Breast epithelium (tissue), 3 donors: ENCODE measurements around the gene KCNIP1.

Experiments used
- CTCF ChIP-seq, 3 donors: fragments of 450-650 bp; IDR thresholded peaks; one replicate each; pipeline ENCODE4 v1.5.1; 2016 to 2017; ENCODE audit warnings: antibody characterized with exemption in 3 of 3, mild to moderate bottlenecking in 3 of 3, moderate library complexity in 3 of 3
- POLR2A ChIP-seq: fragments of 450-650 bp; IDR thresholded peaks from one replicate; pipeline ENCODE4 v1.6.1; 2016; ENCODE audit warnings: antibody characterized with exemption, mild to moderate bottlenecking, moderate library complexity
- POLR2AphosphoS5 ChIP-seq, 3 donors: sonication (generic); formaldehyde crosslinking; IDR thresholded peaks; one replicate each; pipeline ENCODE4 v1.6.1; 2017; ENCODE audit warnings: antibody characterized with exemption in 3 of 3

DNA sequence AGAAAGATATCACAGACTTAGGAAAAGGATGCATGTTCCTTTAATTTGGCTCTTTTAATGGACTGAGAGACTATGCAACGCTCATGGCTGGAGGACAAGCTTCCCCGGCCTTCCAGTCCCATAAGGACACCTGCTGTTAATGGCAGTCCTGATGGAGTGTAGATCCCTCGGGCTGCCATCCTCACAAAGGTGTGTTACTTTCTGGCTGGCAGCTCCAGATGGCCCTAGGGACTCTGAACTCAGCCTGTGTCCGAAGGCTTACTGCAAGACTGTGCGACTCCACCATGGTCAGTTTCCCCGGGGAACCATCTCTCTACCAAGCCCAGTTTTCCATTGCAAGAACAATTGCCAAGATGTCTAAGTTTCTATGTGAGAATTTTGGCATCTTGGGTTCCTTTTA is 25.5 kb upstream of the KCNIP1 start:
- no peak for TF ChIP-seq CTCF (IDR thresholded peaks at IDR 0.05)
- no peak for TF ChIP-seq POLR2A
- no peak for TF ChIP-seq POLR2AphosphoS5 (IDR thresholded peaks at IDR 0.05)
